AG10803 (cell line): ENCODE measurements around the gene CEP192.

ENCODE experiments used
- DNase-seq: peaks from one replicate; pipeline ENCODE4 v3.0.0; 2010; ENCODE audit warnings: low read depth
- H3K4me3 ChIP-seq: 2 replicates; pipeline ENCODE4 v1.5.1; 2011; ENCODE audit warnings: mild to moderate bottlenecking, low read length, control low read depth
- CTCF ChIP-seq: conservative IDR thresholded peaks from 2 replicates; pipeline ENCODE4 v1.5.1; 2011; ENCODE audit warnings: mild to moderate bottlenecking, low read length, control low read depth, inconsistent platforms

CEP192 gene

GRCh38 chr18:13018374-13018773, 27.2 kb downstream of the CEP192 start:
- no peak overlapping the region for H3K4me3 ChIP-seq
- no peak for TF ChIP-seq CTCF
- DNase-seq: no peak

- H3K4me3 ChIP-seq: no peak overlapping the region
- DNase-seq: no peak
- no peak for TF ChIP-seq CTCF
Observed at GRCh38 chr18:13019301-13019700, 28.1 kb downstream of the CEP192 start.

GRCh38 chr18:13022644-13023043, 31.5 kb downstream of the CEP192 start:
- no peak for DNase-seq
- no peak for TF ChIP-seq CTCF
- no peak overlapping the region for H3K4me3 ChIP-seq

- no peak for TF ChIP-seq CTCF
- no peak for DNase-seq
- H3K4me3 ChIP-seq: no peak overlapping the region
Observed at GRCh38 chr18:13025233-13025632, 34.1 kb downstream of the CEP192 start.

GRCh38 chr18:13026583-13027270, 35.6 kb downstream of the CEP192 start:
- TF ChIP-seq CTCF: no peak
- DNase-seq: peak; percentile 16
- H3K4me3 ChIP-seq: no peak overlapping the region

- no peak overlapping the region for H3K4me3 ChIP-seq
- no peak for DNase-seq
- TF ChIP-seq CTCF: no peak
Observed at GRCh38 chr18:13028869-13029268, 37.7 kb downstream of the CEP192 start.

GRCh38 chr18:13032173-13032572, 41.0 kb downstream of the CEP192 start:
- no peak overlapping the region for H3K4me3 ChIP-seq
- no peak for TF ChIP-seq CTCF
- no peak for DNase-seq
